Right ventricle myocardium superior (tissue), 1 donor: Measurements from ENCODE around the gene DIO3. TPM values are rescaled to one million over a fixed set of nuclear protein-coding genes. Genes with fewer than 3 reads are reported as not detected.

Source experiments
- ATAC-seq: fragments of 200-7000 bp; cut with Tn5 transposase; one replicate; pipeline ENCODE4 v1.9.1; 2020; ENCODE audit warnings: mild to moderate bottlenecking; ENCODE audit not compliant: poor library complexity
- DNase-seq: peaks from one replicate; pipeline ENCODE4 v3.0.0-alpha.2; 2020
- intact Hi-C: fragments of 100-400 bp; cut with DNase I; formaldehyde crosslinking; loops from one replicate; pipeline ENCODE4 v1.11.2; 2022
- total RNA-seq: library from RNA; stranded (reverse); fragmentation: NEBNext Ultra II Directional; extraction: Animal tissue kit (Norgen Biotek cat#: 25700); gene quantifications from one replicate; pipeline ENCODE4 v1.2.1, GENCODE V29; 2021
- donor health status: DM: no; HTN: yes; CAD: no; lungs with severe emphysema.

Gene DIO3
- total RNA-seq, 1 donor from 2014 or later: 0.16 TPM

DNA sequence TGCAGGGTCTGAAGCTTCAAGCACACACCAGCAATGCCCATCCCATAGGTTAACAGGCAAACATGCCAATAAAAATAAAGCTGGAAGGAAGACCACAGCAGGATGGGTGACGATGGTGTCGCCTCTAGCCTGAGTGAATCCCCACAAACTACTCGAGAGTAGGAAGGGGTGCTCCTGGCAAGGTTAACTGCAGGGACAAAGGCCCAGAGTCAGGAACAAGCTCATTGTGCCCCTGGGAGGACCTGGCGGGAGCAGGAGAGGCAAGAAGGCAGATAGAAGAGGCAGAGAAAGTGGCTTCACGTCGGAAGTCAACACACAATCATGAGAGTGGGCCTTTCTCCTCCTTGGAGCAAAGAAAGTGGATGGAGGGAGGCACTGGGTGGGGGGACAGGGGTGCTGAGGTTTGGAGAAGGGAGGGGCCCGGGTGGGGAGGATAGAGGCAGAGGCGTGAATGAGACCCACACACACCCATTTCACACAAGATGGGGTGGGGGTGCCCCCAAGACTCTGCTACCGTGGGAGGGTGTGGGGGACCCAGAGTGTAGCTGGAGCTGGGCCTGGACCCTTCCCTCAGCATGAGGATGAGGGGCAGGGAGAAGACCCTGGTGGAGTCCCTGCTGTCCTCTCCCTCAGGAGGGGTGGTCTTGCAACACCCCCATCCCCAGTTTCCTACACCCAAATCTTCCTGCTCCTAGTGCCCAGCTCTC is 43.1 kb downstream of the DIO3 start:
- DNase-seq: no peak
- no peak for ATAC-seq
- intact Hi-C loops: no loop called here

GRCh38 chr14:101604935-101605780 is 43.9 kb downstream of the DIO3 start:
- ATAC-seq: no peak
- intact Hi-C loops: no loop called here
- DNase-seq: no peak

GRCh38 chr14:101605836-101606235 is 44.5 kb downstream of the DIO3 start:
- intact Hi-C loops: no loop called here
- no peak for DNase-seq
- ATAC-seq: no peak

Other genes with a start within 250 kb of the DIO3 start
- gene PPP2R5C, start 200.2 kb downstream of the DIO3 start, total RNA-seq: 169 TPM